Measurements from ENCODE around the gene AFG3L2. TPM values are rescaled to one million over a fixed set of nuclear protein-coding genes. Genes with fewer than 3 reads are reported as not detected.

Gene AFG3L2
- total RNA-seq, 1 experiment from 2014 or later: 73.5 TPM

DNA sequence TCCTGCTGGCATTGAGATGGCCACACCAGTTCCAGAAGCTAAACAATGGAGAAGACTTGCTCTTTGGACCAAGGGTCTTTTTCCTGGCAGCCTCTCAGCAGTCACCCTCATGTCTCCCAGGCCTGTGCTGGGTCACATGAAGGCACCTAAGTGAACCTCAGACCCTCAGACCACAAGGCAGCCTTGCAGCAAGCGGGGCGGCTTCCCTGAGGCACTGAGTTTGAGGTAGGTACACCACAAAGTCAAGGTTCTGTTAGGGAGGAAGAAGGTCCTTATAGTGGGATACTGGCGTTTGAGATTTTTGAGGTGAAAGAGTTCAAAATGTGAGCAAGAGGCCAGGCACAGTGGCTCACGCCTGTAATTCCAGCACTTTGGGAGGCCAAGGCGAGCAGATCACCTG, 22.2 kb upstream of the AFG3L2 start:
- peaks cover 22 to 23% of the 10 kb centered on the region in 2 experiments for H3K4me1 Mint-ChIP-seq
- Histone ChIP-seq H2BK12ac (ENCODE audit: insufficient read length, low read depth, low read length) (no peak overlapping the region), H3K4ac (ENCODE audit: low read depth, low read length) (no peak overlapping the region), H3K9ac (ENCODE audit: extremely low read depth, insufficient read length, low read length) (no peak overlapping the region), H3K56ac (ENCODE audit: insufficient read length, low read depth, low read length) (no peak overlapping the region), H2BK5ac (ENCODE audit: insufficient read length, low read length) (no peak overlapping the region), H2BK20ac (ENCODE audit: low read depth, low read length, poor library complexity, severe bottlenecking) (no peak overlapping the region), H3K23me2 (ENCODE audit: insufficient read length, low read depth, low read length, poor library complexity, severe bottlenecking) (no peaks in the 10 kb centered on the region), H2AK5ac (ENCODE audit: insufficient read length, low read length) (no peak overlapping the region), H4K20me1 (ENCODE audit: control insufficient read depth, insufficient read depth, insufficient read length) (no peaks in the 10 kb centered on the region), H2BK15ac (ENCODE audit: low read depth, low read length) (no peak overlapping the region), H3K27me3 (ENCODE audit: insufficient read depth, low read length) (no peaks in the 10 kb centered on the region), H2BK120ac (ENCODE audit: low read depth, low read length, poor library complexity, severe bottlenecking) (no peak overlapping the region), H3K14ac (ENCODE audit: insufficient read depth, low read length) (no peak overlapping the region), H3K79me1 (ENCODE audit: insufficient read depth, low read depth, low read length, poor library complexity, severe bottlenecking) (no peaks in the 10 kb centered on the region), H3K18ac (ENCODE audit: insufficient read length, low read depth, low read length) (no peak overlapping the region), H3K23ac (ENCODE audit: insufficient read length, low read depth, low read length) (no peak overlapping the region), H4K8ac (replicated peaks; ENCODE audit: insufficient read length, low read depth, low read length) (no peak overlapping the region), H3K27ac (ENCODE audit: insufficient read length, low read depth, low read length) (no peak overlapping the region), H2AFZ (ENCODE audit: low read length) (no peak overlapping the region), H3K79me2 (ENCODE audit: insufficient read depth, low read length) (no peaks in the 10 kb centered on the region), H3K4me1 (ENCODE audit: insufficient read depth, low read length) (no peaks in the 10 kb centered on the region; the same call in 1 of the 2 replicates), H3K9me3 (ENCODE audit: control insufficient read depth, low read depth, low read length) (no peaks in the 10 kb centered on the region), H4K91ac (ENCODE audit: insufficient read length, low read depth, low read length) (no peak overlapping the region), H3K4me2 (ENCODE audit: insufficient read depth, insufficient read length, low read length) (no peak overlapping the region), H4K5ac (ENCODE audit: insufficient read length, low read depth, low read length) (no peak overlapping the region), H3T11ph (ENCODE audit: low read length) (no peak overlapping the region)
- H3K4me3 Mint-ChIP-seq: no peak overlapping the region
- TF ChIP-seq CTCF (conservative IDR thresholded peaks at IDR 0.05): no peak
- peaks cover 17% of the 10 kb centered on the region for H3K27me3 Mint-ChIP-seq (ENCODE audit: low read depth)
- H3K9me3 Mint-ChIP-seq: no peaks in the 10 kb centered on the region; a peak in 1 of 5 replicates
- DNase-seq: no peak
- WGBS (ENCODE audit: extremely low coverage, insufficient read length, low lambda C conversion rate): no CpG with 5 or more reads among the region's 5 CpGs
- H3K27ac Mint-ChIP-seq: no peak overlapping the region; a peak in 1 of 7 replicates
- no peaks in the 10 kb centered on the region for H3K36me3 Mint-ChIP-seq (ENCODE audit: insufficient read depth in 1 of 3, low read depth in 3 of 3)
